ENCODE measurements around the gene ARHGAP40.

DNA sequence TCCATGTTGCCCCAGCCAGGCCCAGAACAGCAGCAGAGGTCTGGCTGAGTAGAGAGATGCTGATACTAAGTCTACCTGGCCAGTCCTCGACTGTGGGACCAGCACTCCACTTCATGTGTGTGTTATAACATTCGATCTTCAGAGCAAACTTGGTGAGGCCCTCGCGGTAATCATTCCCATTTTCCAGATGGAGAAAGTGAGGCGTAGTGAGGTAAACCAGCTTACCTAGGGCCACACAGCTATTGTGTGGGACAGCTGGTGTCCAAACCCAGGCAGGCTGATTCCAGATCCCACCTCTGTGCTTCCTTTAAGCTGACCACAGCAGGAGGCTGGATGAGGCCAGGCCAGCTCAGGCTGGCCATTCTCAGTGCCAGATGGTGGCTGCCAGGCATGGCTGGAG, 75.0 kb downstream of the ARHGAP40 start:
- TF ChIP-seq, protein P1, sequence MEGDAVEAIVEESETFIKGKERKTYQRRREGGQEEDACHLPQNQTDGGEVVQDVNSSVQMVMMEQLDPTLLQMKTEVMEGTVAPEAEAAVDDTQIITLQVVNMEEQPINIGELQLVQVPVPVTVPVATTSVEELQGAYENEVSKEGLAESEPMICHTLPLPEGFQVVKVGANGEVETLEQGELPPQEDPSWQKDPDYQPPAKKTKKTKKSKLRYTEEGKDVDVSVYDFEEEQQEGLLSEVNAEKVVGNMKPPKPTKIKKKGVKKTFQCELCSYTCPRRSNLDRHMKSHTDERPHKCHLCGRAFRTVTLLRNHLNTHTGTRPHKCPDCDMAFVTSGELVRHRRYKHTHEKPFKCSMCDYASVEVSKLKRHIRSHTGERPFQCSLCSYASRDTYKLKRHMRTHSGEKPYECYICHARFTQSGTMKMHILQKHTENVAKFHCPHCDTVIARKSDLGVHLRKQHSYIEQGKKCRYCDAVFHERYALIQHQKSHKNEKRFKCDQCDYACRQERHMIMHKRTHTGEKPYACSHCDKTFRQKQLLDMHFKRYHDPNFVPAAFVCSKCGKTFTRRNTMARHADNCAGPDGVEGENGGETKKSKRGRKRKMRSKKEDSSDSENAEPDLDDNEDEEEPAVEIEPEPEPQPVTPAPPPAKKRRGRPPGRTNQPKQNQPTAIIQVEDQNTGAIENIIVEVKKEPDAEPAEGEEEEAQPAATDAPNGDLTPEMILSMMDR (conservative IDR thresholded peaks at IDR 0.05; ENCODE audit: low read depth in 2 of 2) = no peak
- TF ChIP-seq CREB1 (CRISPR knock-in tag; IDR thresholded peaks at IDR 0.05; ENCODE audit: low read depth) (no peak), EZH2 (IDR thresholded peaks at IDR 0.05; ENCODE audit: low read depth, unreplicated experiment) (no peak), POLR2AphosphoS5 (IDR thresholded peaks at IDR 0.05; ENCODE audit: low read depth) (no peak), REST (IDR thresholded peaks at IDR 0.05; ENCODE audit: unreplicated experiment) (no peak), ZNF331 (CRISPR knock-in tag; IDR thresholded peaks at IDR 0.05; ENCODE audit: low read depth) (no peak), EZH2phosphoT487 (IDR thresholded peaks at IDR 0.05; ENCODE audit: unreplicated experiment) (no peak), JUNB (IDR thresholded peaks at IDR 0.05; ENCODE audit: unreplicated experiment) (no peak), NANOG (IDR thresholded peaks at IDR 0.05; ENCODE audit: borderline replicate concordance) (no peak), STAT1 (IDR thresholded peaks at IDR 0.05; ENCODE audit: unreplicated experiment) (no peak), ZNF462 (CRISPR knock-in tag; IDR thresholded peaks at IDR 0.05) (no peak), ZNF114 (CRISPR knock-in tag; IDR thresholded peaks at IDR 0.05) (no peak)
- TF ChIP-seq, protein P2, sequence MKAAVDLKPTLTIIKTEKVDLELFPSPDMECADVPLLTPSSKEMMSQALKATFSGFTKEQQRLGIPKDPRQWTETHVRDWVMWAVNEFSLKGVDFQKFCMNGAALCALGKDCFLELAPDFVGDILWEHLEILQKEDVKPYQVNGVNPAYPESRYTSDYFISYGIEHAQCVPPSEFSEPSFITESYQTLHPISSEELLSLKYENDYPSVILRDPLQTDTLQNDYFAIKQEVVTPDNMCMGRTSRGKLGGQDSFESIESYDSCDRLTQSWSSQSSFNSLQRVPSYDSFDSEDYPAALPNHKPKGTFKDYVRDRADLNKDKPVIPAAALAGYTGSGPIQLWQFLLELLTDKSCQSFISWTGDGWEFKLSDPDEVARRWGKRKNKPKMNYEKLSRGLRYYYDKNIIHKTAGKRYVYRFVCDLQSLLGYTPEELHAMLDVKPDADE (IDR thresholded peaks at IDR 0.05) = no peak
